Psoas muscle (tissue), 8 donors: ENCODE results near the gene UNC13A. TPM values are rescaled to one million over a fixed set of nuclear protein-coding genes. Genes with fewer than 3 reads are reported as not detected.

Experiments used
- ATAC-seq, 4 donors: fragments of 200-7000 bp; cut with Tn5 transposase; one replicate each; pipeline ENCODE4 v1.9.1; 2020; ENCODE audit warnings: moderate library complexity in 3 of 4, mild to moderate bottlenecking in 2 of 4
- DNase-seq, 2 donors: peaks; one replicate each; pipeline ENCODE4 v3.0.0-alpha.2; 2020
- H3K27ac ChIP-seq: fragments of 200-600 bp; one replicate; pipeline ENCODE4 v1.8.0; 2022
- H3K27me3 ChIP-seq, 3 donors: fragments of 200-600 bp in 1 of 3; one replicate each; pipeline versions ENCODE4 v1.6.1 to v1.8.0; 2013 to 2022; ENCODE audit warnings: low read length in 2 of 3, mild to moderate bottlenecking in 2 of 3, moderate library complexity in 1 of 3; ENCODE audit not compliant: insufficient read depth in 3 of 3
- H3K36me3 ChIP-seq, 2 donors: fragments of 200-600 bp in 1 of 2; one replicate each; pipeline versions ENCODE4 v1.6.1 to v1.8.0; 2013 to 2022; ENCODE audit warnings: low read depth in 1 of 2, mild to moderate bottlenecking in 1 of 2, moderate library complexity in 1 of 2; ENCODE audit not compliant: insufficient read depth in 1 of 2
- H3K4me1 ChIP-seq: fragments of 200-600 bp; one replicate; pipeline ENCODE4 v1.8.0; 2022
- H3K4me3 ChIP-seq: fragments of 200-600 bp; one replicate; pipeline ENCODE4 v1.8.0; 2022; ENCODE audit warnings: mild to moderate bottlenecking
- H3K9me3 ChIP-seq: fragments of 200-600 bp; one replicate; pipeline ENCODE4 v1.8.0; 2022
- CTCF ChIP-seq: fragments of 200-600 bp; IDR thresholded peaks from one replicate; pipeline ENCODE4 v1.8.0; 2022; ENCODE audit warnings: antibody characterized with exemption
- WGBS, 3 donors: extraction: QIAGEN DNeasy Blood & Tissue Kit; methylation state at CpG; one replicate each; pipeline versions ENCODE4 v1.1.6 to v1.1.7; 2013; 5-methylcytosine and 5-hydroxymethylcytosine counted together
- intact Hi-C, 2 donors: fragments of 100-400 bp; cut with DNase I; formaldehyde crosslinking; loops; one replicate each; pipeline versions ENCODE4 v1.11.0 to v1.14.2; 2022
- polyA plus RNA-seq, 3 donors: library from polyadenylated mRNA; stranded (reverse); fragments of 200-250 nt; gene quantifications; one replicate each; pipeline ENCODE4 v1.2.3, GENCODE V29; 2013
- total RNA-seq, 4 donors: library from RNA; stranded (reverse); fragmentation: NEBNext Ultra II Directional in 2 of 4; extraction: Animal tissue kit (Norgen Biotek cat#: 25700) in 2 of 4; gene quantifications; one replicate each; pipeline versions ENCODE4 v1.2.1 to v1.2.4, GENCODE V29; 2021 to 2023
- donor health status: healthy with polysubstance abuse.
- donor health status: DM: no; HTN: no; CAD: no; lungs with moderate emphysema.
- donor health status: Bipolar disorder and iron deficiency.
- donor health status: healthy.
- donor health status: DM: yes; HTN: yes; CAD: no.
- donor health status: DM: no; HTN: no; CAD: no.
- donor health status: DM: no; HTN: no; CAD: no.
- donor health status: DM: yes; HTN: yes; CAD: no.

UNC13A gene
- total and polyA plus RNA-seq, 7 donors = 0.04 to 0.19 (median 0.05) TPM; not detected in 3

GRCh38 chr19:17655751-17656472 lies 32.2 kb downstream of the UNC13A start:
- H3K27ac ChIP-seq = no peak overlapping the region
- H3K9me3 ChIP-seq = no peaks in the 10 kb centered on the region
- intact Hi-C loops = no loop called here
- ATAC-seq (no peak), DNase-seq (peak in 1 of 2 donors; percentile 45)
- peaks cover 0 to 4% (median 0%) of the 10 kb centered on the region in 3 donors for H3K27me3 ChIP-seq
- H3K4me1 ChIP-seq = no peaks in the 10 kb centered on the region
- 71 to 75% (median 75%) methylated on average over 24 to 25 of the region's 25 CpGs for WGBS, 3 donors
- TF ChIP-seq CTCF = no peak
- H3K36me3 ChIP-seq = no peaks in the 10 kb centered on the region
- H3K4me3 ChIP-seq = no peak overlapping the region

GRCh38 chr19:17654993-17655392 lies 33.2 kb downstream of the UNC13A start:
- no peak for TF ChIP-seq CTCF
- Histone ChIP-seq H3K9me3 (no peaks in the 10 kb centered on the region), H3K4me1 (no peaks in the 10 kb centered on the region), H3K27me3 (peaks cover 0 to 4% (median 0%) of the 10 kb centered on the region in 3 donors), H3K27ac (no peak overlapping the region), H3K36me3 (no peaks in the 10 kb centered on the region), H3K4me3 (no peak overlapping the region)
- peak in 1 of 2 donors; percentile 17 for DNase-seq
- intact Hi-C loops = no loop called here
- 70 to 74% (median 70%) methylated on average over 8 to 9 of the region's 9 CpGs for WGBS, 3 donors
- no peak for ATAC-seq

GRCh38 chr19:17652627-17653026 lies 35.5 kb downstream of the UNC13A start:
- ATAC-seq (no peak), DNase-seq (no peak)
- Histone ChIP-seq H3K27ac (no peak overlapping the region), H3K9me3 (no peaks in the 10 kb centered on the region), H3K27me3 (peaks cover 0 to 4% (median 0%) of the 10 kb centered on the region in 3 donors), H3K36me3 (no peaks in the 10 kb centered on the region), H3K4me1 (no peaks in the 10 kb centered on the region), H3K4me3 (no peak overlapping the region)
- WGBS, 3 donors = 79 to 82% (median 79%) methylated on average over 4 of the region's 4 CpGs
- intact Hi-C loops = no loop called here
- no peak for TF ChIP-seq CTCF

- WGBS, 3 donors = 74 to 79% (median 77%) methylated on average over 12 of the region's 12 CpGs
- peak in 1 of 2 donors; percentile 18 for DNase-seq
- intact Hi-C loops = no loop called here
- Histone ChIP-seq H3K27ac (no peak overlapping the region), H3K4me1 (no peaks in the 10 kb centered on the region), H3K27me3 (peaks cover 0 to 3% (median 0%) of the 10 kb centered on the region in 3 donors), H3K36me3 (no peaks in the 10 kb centered on the region), H3K4me3 (no peak overlapping the region), H3K9me3 (no peaks in the 10 kb centered on the region)
- no peak for TF ChIP-seq CTCF
- ATAC-seq = no peak
Measured at GRCh38 chr19:17648786-17649185, 39.4 kb downstream of the UNC13A start.
